Stomach (tissue), 9 donors: ENCODE measurements around the gene XPC. TPM values are rescaled to one million over a fixed set of nuclear protein-coding genes. Genes with fewer than 3 reads are reported as not detected.

Experiments
- DNase-seq, 2 donors: peaks; one replicate each; pipeline versions ENCODE4 v3.0.0 to v3.0.0-alpha.2; 2013 to 2019
- H3K27ac ChIP-seq, 5 donors: fragments of 200-600 bp in 4 of 5; sonication (generic) in 4 of 5; one replicate each; pipeline ENCODE4 v1.5.1; 2013 to 2019; ENCODE audit warnings: mild to moderate bottlenecking in 1 of 5, moderate library complexity in 1 of 5
- H3K27me3 ChIP-seq, 3 donors: fragments of 200-600 bp; sonication (generic); one replicate each; pipeline ENCODE4 v1.5.1; 2017 to 2019; ENCODE audit warnings: mixed run types in 1 of 3
- H3K36me3 ChIP-seq, 4 donors: fragments of 200-600 bp; sonication (generic); 1 replicate in 3 of 4; 2 replicates in 1 of 4; pipeline ENCODE4 v1.5.1; 2016 to 2019
- H3K4me1 ChIP-seq, 4 donors: fragments of 200-600 bp; sonication (generic); one replicate each; pipeline ENCODE4 v1.5.1; 2016 to 2019
- H3K4me3 ChIP-seq, 4 donors: fragments of 200-600 bp; sonication (generic) in 3 of 4; one replicate each; pipeline ENCODE4 v1.5.1; 2016 to 2019; ENCODE audit warnings: mild to moderate bottlenecking in 1 of 4
- H3K9me3 ChIP-seq, 4 donors: fragments of 200-600 bp; sonication (generic); one replicate each; pipeline ENCODE4 v1.5.1; 2016 to 2019
- CTCF ChIP-seq, 7 experiments: fragments of 450-650 bp in 4 of 7; fragments of 200-600 bp in 3 of 7; sonication (generic) in 3 of 7; IDR thresholded peaks; one replicate each; pipeline ENCODE4 v1.5.1; 2016 to 2019; ENCODE audit warnings: antibody characterized with exemption in 7 of 7, control low read depth in 2 of 7, mild to moderate bottlenecking in 1 of 7
- EP300 ChIP-seq: sonication (generic); formaldehyde crosslinking; IDR thresholded peaks from one replicate; pipeline ENCODE4 v1.6.1; 2017; ENCODE audit warnings: antibody characterized with exemption
- POLR2A ChIP-seq, 4 donors: fragments of 450-650 bp; IDR thresholded peaks; one replicate each; pipeline ENCODE4 v1.6.1; 2016; ENCODE audit warnings: antibody characterized with exemption in 4 of 4, control low read depth in 2 of 4, mild to moderate bottlenecking in 1 of 4, moderate library complexity in 1 of 4
- POLR2AphosphoS5 ChIP-seq, 3 donors: sonication (generic); formaldehyde crosslinking; IDR thresholded peaks; one replicate each; pipeline ENCODE4 v1.6.1; 2016; ENCODE audit warnings: antibody characterized with exemption in 3 of 3
- WGBS, 5 donors: extraction: QIAGEN DNeasy Blood & Tissue Kit in 3 of 5; methylation state at CpG; one replicate each; pipeline versions ENCODE4 v1.1.5 to v1.1.7; 2013 to 2018; 5-methylcytosine and 5-hydroxymethylcytosine counted together
- intact Hi-C: fragments of 100-400 bp; cut with DNase I; formaldehyde crosslinking; loops from one replicate; pipeline ENCODE4 v1.15.1; 2023; ENCODE audit warnings: low total_unique reads
- polyA plus RNA-seq, 3 donors: library from polyadenylated mRNA; stranded (reverse); fragments of 200-250 nt; gene quantifications; one replicate each; pipeline ENCODE4 v1.2.3, GENCODE V29; 2013
- total RNA-seq, 5 donors: library from RNA; depleted of rRNA; stranded (reverse); fragments of >200 nt; gene quantifications; one replicate each; pipeline versions ENCODE4 v1.1.0 to v1.2.3, GENCODE V29; 2014 to 2016
- donor health status: healthy with polysubstance abuse.
- donor health status: Bipolar disorder and iron deficiency.
- donor health status: healthy.

XPC gene
- total and polyA plus RNA-seq, 8 donors: 8.8 to 51.0 (median 36.2) TPM

DNA sequence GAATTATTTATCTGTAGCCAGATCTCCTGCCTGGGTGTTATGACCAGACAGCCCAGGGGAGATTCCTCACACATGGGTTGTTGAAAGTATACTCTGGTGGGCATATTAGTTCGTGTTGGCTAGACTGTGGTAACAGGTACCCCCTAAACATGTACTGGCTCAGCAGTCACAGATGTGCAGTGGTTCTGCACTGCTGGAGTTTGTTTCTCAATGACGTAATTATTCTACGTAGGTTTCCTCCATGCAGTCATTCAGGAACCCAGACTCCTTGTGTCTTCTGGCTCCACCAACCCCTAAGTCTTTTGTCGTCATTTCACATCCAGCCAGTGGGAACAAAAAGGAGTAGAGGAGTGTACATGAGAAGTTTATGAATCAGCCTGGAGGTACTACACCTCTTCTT, 16.5 kb upstream of the XPC start:
- TF ChIP-seq CTCF (IDR thresholded peaks at IDR 0.05) (no peak), POLR2AphosphoS5 (IDR thresholded peaks at IDR 0.05) (no peak), EP300 (no peak), POLR2A (IDR thresholded peaks at IDR 0.05) (no peak)
- Histone ChIP-seq H3K36me3 (peaks cover 0 to 41% (median 30%) of the 10 kb centered on the region in 4 donors), H3K4me1 (no peaks in the 10 kb centered on the region), H3K4me3 (no peak overlapping the region), H3K27ac (no peak overlapping the region), H3K9me3 (no peaks in the 10 kb centered on the region), H3K27me3 (no peaks in the 10 kb centered on the region)
- DNase-seq: no peak
- 89 to 97% (median 96%) methylated on average over 4 of the region's 4 CpGs for WGBS, 5 donors
- intact Hi-C loops: no loop called here

DNA sequence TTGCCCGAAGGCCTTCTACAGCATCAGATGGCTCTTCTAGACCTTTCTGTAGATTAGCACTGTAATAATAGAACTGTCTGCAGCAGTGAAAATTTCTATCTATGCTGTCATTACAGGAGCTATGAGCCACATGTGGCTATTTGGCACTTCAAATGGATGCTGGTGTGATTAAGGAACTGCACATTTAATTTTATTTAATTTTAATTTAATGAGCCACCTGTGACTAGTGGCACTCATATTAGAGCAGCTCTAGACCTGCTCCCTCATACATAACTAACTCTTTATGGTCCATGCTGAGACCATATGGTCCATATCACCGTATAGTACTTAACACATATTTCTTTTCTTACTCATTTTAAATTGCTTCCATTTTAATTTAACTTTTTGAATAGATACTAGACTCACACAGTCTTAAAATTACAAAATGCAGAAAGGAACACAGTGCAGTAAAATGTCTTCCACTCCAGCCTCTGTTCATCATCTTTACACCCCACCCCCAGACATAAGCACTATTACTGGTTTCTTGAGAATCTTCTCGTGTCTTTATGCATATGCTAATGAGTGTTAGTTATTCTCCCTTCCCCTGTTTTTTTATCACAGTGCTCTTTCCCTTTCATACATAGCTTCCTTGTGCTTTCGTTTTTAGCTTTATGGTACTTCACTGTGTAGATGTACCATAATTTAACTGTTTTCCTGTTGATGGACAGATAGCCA, 9.8 kb upstream of the XPC start:
- H3K27me3 ChIP-seq: no peaks in the 10 kb centered on the region
- no peak overlapping the region for H3K27ac ChIP-seq
- peaks cover 10 to 67% (median 59%) of the 10 kb centered on the region in 4 donors for H3K36me3 ChIP-seq
- H3K4me1 ChIP-seq: peaks cover 0 to 2% (median 0%) of the 10 kb centered on the region in 4 donors
- intact Hi-C loops: no loop called here
- WGBS, 5 donors: 73 to 90% (median 76%) methylated on average over 4 of the region's 4 CpGs
- TF ChIP-seq POLR2A (IDR thresholded peaks at IDR 0.05) (no peak), EP300 (no peak), POLR2AphosphoS5 (IDR thresholded peaks at IDR 0.05) (no peak), CTCF (IDR thresholded peaks at IDR 0.05) (no peak)
- DNase-seq: no peak
- no peak overlapping the region for H3K4me3 ChIP-seq
- no peaks in the 10 kb centered on the region for H3K9me3 ChIP-seq

GRCh38 chr3:14186854-14187458, 8.6 kb upstream of the XPC start:
- peaks cover 10 to 79% (median 72%) of the 10 kb centered on the region in 4 donors for H3K36me3 ChIP-seq
- intact Hi-C loops: no loop called here

More at GRCh38 chr3:14186854-14187458, 8.6 kb upstream of the XPC start:
- no peaks in the 10 kb centered on the region for H3K27me3 ChIP-seq
- 91 to 97% (median 93%) methylated on average over 5 of the region's 5 CpGs for WGBS, 5 donors
- H3K27ac ChIP-seq: no peak overlapping the region
- H3K9me3 ChIP-seq: no peaks in the 10 kb centered on the region
- DNase-seq: no peak
- TF ChIP-seq EP300 (no peak), CTCF (IDR thresholded peaks at IDR 0.05) (no peak), POLR2A (IDR thresholded peaks at IDR 0.05) (no peak), POLR2AphosphoS5 (IDR thresholded peaks at IDR 0.05) (no peak)
- H3K4me1 ChIP-seq: peaks cover 0 to 9% (median 4%) of the 10 kb centered on the region in 4 donors
- H3K4me3 ChIP-seq: no peak overlapping the region
